Left ventricle myocardium inferior (tissue), 1 donor: Measurements from ENCODE around the gene DSG4. TPM values are rescaled to one million over a fixed set of nuclear protein-coding genes. Genes with fewer than 3 reads are reported as not detected.

ENCODE experiments used
- DNase-seq: peaks from one replicate; pipeline ENCODE4 v3.0.0-alpha.2; 2020
- H3K27ac ChIP-seq: fragments of 200-600 bp; replicated peaks from 2 replicates; pipeline ENCODE4 v1.8.0; 2021
- H3K27me3 ChIP-seq: fragments of 200-600 bp; 2 replicates; pipeline ENCODE4 v1.8.0; 2021; ENCODE audit warnings: low read depth
- H3K36me3 ChIP-seq: fragments of 200-600 bp; 2 replicates; pipeline ENCODE4 v1.8.0; 2021
- H3K4me1 ChIP-seq: fragments of 200-600 bp; 2 replicates; pipeline ENCODE4 v1.8.0; 2021
- H3K4me3 ChIP-seq: fragments of 200-600 bp; 2 replicates; pipeline ENCODE4 v1.8.0; 2021; ENCODE audit warnings: mild to moderate bottlenecking, moderate library complexity
- H3K9me3 ChIP-seq: fragments of 200-600 bp; replicated peaks from 2 replicates; pipeline ENCODE4 v1.8.0; 2021
- intact Hi-C: fragments of 100-400 bp; cut with micrococcal nuclease; formaldehyde crosslinking; loops from one replicate; pipeline ENCODE4 v1.11.0; 2022
- total RNA-seq: library from RNA; stranded (reverse); fragmentation: NEBNext Ultra II Directional; extraction: Animal tissue kit (Norgen Biotek cat#: 25700); gene quantifications from one replicate; pipeline ENCODE4 v1.2.1, GENCODE V29; 2021
- TF ChIP-seq, protein P1 (sequence below): fragments of 200-600 bp; IDR thresholded peaks from 2 replicates; pipeline ENCODE4 v1.8.0; 2021; ENCODE audit warnings: antibody characterized with exemption, mild to moderate bottlenecking, borderline replicate concordance
- donor health status: DM: no; HTN: yes; CAD: no; lungs with severe emphysema.

The DSG4 gene
- total RNA-seq, 1 donor from 2014 or later, result not detected

DNA sequence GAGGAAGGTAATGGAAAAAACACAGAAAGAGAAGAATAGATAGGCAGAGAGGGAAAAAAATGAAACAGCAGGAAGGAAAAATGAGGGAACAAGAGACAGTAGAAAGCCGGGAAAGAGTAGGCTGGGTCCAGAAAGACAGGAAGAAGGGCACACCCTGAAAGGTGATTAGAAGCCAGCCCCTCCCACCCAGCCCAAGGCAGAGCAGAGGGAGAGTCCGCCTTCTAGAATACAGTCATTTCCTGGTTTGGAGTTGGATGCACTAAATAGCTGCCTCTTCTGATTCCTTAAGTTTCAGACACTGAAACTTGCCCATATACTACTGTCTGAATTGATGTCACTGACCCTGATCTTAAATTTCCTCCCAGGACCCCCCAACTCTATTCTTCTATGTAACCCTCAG lies 53.0 kb downstream of the DSG4 start:
- H3K27me3 ChIP-seq, result no peaks in the 10 kb centered on the region
- H3K4me1 ChIP-seq, result no peaks in the 10 kb centered on the region
- TF ChIP-seq, protein P1, sequence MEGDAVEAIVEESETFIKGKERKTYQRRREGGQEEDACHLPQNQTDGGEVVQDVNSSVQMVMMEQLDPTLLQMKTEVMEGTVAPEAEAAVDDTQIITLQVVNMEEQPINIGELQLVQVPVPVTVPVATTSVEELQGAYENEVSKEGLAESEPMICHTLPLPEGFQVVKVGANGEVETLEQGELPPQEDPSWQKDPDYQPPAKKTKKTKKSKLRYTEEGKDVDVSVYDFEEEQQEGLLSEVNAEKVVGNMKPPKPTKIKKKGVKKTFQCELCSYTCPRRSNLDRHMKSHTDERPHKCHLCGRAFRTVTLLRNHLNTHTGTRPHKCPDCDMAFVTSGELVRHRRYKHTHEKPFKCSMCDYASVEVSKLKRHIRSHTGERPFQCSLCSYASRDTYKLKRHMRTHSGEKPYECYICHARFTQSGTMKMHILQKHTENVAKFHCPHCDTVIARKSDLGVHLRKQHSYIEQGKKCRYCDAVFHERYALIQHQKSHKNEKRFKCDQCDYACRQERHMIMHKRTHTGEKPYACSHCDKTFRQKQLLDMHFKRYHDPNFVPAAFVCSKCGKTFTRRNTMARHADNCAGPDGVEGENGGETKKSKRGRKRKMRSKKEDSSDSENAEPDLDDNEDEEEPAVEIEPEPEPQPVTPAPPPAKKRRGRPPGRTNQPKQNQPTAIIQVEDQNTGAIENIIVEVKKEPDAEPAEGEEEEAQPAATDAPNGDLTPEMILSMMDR, result no peak
- H3K27ac ChIP-seq, result no peak overlapping the region
- DNase-seq, result no peak
- intact Hi-C loops, result no loop called here
- H3K4me3 ChIP-seq, result no peak overlapping the region
- H3K9me3 ChIP-seq, result peaks cover 24% of the 10 kb centered on the region
- no peaks in the 10 kb centered on the region for H3K36me3 ChIP-seq

DNA sequence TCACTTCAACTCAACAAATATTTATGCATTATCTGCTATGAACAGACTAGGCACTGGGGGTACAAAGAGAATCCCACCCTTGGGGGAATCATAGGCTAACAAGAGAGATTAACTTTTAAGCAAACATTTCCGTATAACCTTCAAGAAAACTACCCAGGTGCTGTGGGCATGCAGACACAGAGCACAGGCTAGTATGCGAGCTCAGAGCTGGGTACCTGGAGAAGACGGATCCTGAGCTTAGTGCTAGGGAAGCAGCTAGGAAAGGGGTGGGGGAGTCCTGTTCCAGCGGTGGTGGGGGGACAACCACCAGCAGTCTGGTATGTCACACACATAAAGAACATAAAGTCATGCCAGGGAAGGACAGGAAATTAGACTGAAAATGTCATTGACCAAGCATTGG lies 53.5 kb downstream of the DSG4 start:
- Histone ChIP-seq H3K27ac (no peak overlapping the region), H3K4me1 (no peaks in the 10 kb centered on the region), H3K27me3 (no peaks in the 10 kb centered on the region), H3K36me3 (no peaks in the 10 kb centered on the region), H3K4me3 (no peak overlapping the region), H3K9me3 (peaks cover 24% of the 10 kb centered on the region)
- DNase-seq, result no peak
- intact Hi-C loops, result no loop called here
- TF ChIP-seq, protein P1, result no peak

GRCh38 chr18:31430554-31430953 lies 54.0 kb downstream of the DSG4 start:
- H3K36me3 ChIP-seq, result no peaks in the 10 kb centered on the region
- H3K27me3 ChIP-seq, result no peaks in the 10 kb centered on the region
- peaks cover 24% of the 10 kb centered on the region for H3K9me3 ChIP-seq
- intact Hi-C loops, result no loop called here
- H3K4me1 ChIP-seq, result no peaks in the 10 kb centered on the region
- TF ChIP-seq, protein P1, result no peak
- DNase-seq, result no peak
- no peak overlapping the region for H3K4me3 ChIP-seq
- no peak overlapping the region for H3K27ac ChIP-seq

DNA sequence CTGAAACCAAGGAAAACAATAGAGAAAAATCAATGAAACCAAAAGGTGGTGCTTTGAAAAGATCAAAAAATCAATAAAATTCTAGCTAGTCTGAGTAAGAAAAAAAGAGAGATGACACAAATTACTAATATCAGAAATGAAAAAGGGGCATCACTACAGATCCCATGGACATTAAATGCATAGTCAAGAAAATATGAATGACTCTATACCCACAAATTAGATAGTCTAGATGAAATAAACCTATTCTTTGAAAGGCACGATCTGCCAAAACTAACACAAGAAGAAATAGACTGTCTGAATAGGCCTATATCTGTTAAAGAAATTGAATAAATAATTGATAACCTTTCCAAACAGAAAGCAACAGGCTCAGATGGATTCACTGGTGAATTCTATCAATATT lies 55.7 kb downstream of the DSG4 start:
- no peaks in the 10 kb centered on the region for H3K36me3 ChIP-seq
- H3K4me3 ChIP-seq, result no peak overlapping the region
- no peaks in the 10 kb centered on the region for H3K4me1 ChIP-seq
- intact Hi-C loops, result no loop called here
- H3K27me3 ChIP-seq, result no peaks in the 10 kb centered on the region
- H3K27ac ChIP-seq, result no peak overlapping the region
- H3K9me3 ChIP-seq, result peaks cover 24% of the 10 kb centered on the region
- TF ChIP-seq, protein P1, result no peak
- no peak for DNase-seq

DNA sequence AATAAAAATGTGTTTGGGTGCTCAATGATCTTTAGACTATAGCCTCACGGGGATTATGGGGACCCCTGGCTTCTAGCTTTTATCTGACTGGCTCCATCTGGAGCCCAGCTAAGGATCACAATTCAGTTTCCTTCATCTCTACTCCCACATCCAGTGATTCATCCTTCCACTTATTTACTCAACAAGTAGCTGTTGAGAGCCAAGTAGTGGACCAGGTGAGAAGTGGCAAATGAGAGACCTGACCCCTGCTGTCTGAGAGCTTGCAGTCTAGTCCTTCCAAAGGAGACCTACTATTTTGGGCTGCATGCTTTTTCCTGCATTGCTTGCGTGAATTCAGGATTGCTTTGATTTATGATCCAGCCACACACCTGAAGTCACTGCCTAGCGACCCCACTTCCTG lies 60.2 kb downstream of the DSG4 start:
- no peaks in the 10 kb centered on the region for H3K4me1 ChIP-seq
- peaks cover 14% of the 10 kb centered on the region for H3K9me3 ChIP-seq
- TF ChIP-seq, protein P1, result no peak
- H3K27ac ChIP-seq, result no peak overlapping the region
- no peak for DNase-seq
- intact Hi-C loops, result no loop called here
- H3K36me3 ChIP-seq, result no peaks in the 10 kb centered on the region
- no peaks in the 10 kb centered on the region for H3K27me3 ChIP-seq
- H3K4me3 ChIP-seq, result no peak overlapping the region

DNA sequence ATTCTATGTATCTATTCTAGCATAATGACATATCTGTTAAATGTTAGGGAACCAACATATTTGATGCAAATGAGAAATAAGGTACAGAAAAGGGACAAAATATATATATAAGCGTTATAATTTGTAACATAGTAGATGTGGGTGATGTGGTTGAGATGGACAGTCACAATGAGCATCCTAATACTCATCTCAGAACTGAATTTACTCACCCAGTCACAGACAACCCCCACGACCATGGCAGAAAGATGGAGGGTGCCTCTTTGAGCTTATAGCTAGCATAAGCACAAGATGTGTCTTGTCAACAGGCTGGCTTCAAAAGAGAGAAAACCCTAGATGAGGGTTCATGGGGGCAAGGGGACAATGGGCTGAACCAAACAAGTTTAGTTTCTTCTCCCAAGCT lies 61.8 kb downstream of the DSG4 start:
- Histone ChIP-seq H3K27me3 (no peaks in the 10 kb centered on the region), H3K36me3 (no peaks in the 10 kb centered on the region), H3K27ac (no peak overlapping the region), H3K4me3 (no peak overlapping the region), H3K9me3 (no peaks in the 10 kb centered on the region), H3K4me1 (no peaks in the 10 kb centered on the region)
- TF ChIP-seq, protein P1, result no peak
- no peak for DNase-seq
- intact Hi-C loops, result no loop called here
